GM12872 (cell line): ENCODE data around the gene CD177.
A peak's percentile ranks its signal among the peaks of the same experiment; 100 is the strongest.

Experiments
- TF ChIP-seq, protein P1 (sequence below): IDR thresholded peaks from 3 replicates; pipeline ENCODE4 v1.5.1; 2011; ENCODE audit warnings: low read depth, mild to moderate bottlenecking, low read length, moderate library complexity; ENCODE audit not compliant: insufficient read depth

Gene CD177, protein sequence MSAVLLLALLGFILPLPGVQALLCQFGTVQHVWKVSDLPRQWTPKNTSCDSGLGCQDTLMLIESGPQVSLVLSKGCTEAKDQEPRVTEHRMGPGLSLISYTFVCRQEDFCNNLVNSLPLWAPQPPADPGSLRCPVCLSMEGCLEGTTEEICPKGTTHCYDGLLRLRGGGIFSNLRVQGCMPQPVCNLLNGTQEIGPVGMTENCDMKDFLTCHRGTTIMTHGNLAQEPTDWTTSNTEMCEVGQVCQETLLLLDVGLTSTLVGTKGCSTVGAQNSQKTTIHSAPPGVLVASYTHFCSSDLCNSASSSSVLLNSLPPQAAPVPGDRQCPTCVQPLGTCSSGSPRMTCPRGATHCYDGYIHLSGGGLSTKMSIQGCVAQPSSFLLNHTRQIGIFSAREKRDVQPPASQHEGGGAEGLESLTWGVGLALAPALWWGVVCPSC

DNA sequence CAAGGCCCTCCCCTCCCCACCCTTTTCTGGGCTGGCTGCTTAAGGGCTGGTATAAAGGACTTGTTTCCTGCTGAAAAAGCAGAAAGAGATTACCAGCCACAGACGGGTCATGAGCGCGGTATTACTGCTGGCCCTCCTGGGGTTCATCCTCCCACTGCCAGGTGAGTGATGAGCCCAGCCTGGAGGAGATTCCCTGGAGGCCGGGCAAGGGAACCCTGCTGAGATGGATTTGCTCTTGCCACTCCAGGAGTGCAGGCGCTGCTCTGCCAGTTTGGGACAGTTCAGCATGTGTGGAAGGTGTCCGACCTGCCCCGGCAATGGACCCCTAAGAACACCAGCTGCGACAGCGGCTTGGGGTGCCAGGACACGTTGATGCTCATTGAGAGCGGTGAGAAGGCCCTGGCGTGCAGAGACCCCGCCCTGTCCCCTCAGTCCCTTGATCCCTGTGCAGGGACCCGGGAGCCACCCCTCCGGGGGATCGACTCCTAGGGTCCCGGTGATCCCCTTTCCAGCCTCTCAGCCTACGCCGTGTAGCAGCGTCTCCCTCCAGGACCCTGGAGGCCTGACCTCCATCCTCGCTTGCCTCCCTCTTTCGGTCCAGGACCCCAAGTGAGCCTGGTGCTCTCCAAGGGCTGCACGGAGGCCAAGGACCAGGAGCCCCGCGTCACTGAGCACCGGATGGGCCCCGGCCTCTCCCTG lies at the start of gene CD177:
Gene CD177 (plus strand): TSS at position 81 of the 699 bp plus-strand sequence. CDS start 29 bp downstream, at position 110.
- TF ChIP-seq, protein P1, sequence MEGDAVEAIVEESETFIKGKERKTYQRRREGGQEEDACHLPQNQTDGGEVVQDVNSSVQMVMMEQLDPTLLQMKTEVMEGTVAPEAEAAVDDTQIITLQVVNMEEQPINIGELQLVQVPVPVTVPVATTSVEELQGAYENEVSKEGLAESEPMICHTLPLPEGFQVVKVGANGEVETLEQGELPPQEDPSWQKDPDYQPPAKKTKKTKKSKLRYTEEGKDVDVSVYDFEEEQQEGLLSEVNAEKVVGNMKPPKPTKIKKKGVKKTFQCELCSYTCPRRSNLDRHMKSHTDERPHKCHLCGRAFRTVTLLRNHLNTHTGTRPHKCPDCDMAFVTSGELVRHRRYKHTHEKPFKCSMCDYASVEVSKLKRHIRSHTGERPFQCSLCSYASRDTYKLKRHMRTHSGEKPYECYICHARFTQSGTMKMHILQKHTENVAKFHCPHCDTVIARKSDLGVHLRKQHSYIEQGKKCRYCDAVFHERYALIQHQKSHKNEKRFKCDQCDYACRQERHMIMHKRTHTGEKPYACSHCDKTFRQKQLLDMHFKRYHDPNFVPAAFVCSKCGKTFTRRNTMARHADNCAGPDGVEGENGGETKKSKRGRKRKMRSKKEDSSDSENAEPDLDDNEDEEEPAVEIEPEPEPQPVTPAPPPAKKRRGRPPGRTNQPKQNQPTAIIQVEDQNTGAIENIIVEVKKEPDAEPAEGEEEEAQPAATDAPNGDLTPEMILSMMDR = no peak

DNA sequence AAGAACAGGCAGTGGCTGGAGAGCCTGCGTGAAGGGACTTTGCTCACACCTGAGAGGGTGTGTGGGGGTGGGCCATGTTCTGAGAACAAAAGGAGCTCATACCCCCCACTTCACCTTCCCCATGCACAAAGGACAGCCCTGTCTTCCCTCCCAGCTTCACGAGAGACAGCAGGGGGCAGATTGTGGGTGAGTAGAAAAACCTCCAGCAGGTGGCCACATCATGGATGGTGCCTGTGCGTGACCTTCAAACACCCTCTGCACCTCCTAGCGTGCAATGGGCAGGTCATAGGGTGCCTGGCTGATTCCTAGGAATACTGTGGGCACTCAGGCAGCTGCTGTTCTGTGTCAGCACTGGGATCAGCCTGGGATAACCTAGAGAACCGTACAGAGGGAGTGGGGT lies 47.8 kb upstream of the CD177 start:
- TF ChIP-seq, protein P1 = peak; percentile 17; the same call in 1 of the 3 replicates

DNA sequence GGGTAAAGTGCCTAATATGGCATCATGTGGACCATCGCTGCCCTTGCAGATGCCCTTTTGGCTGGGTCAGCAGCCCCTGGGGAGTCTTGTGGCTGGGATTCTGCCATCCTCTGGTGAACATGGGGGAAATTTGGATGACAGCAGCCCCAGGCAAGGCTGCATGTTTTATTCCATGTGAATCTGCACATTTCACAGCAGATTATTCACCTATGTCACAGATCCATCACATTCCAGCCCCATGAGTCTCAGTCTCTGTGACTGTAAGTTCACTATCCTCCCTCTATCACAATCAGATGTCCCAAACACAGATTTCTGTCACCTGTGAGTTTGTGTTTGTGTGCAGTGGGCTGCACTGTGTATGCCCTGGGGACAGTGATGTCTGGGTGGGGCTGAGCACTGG lies 47.4 kb upstream of the CD177 start:
- TF ChIP-seq, protein P1 = no peak

DNA sequence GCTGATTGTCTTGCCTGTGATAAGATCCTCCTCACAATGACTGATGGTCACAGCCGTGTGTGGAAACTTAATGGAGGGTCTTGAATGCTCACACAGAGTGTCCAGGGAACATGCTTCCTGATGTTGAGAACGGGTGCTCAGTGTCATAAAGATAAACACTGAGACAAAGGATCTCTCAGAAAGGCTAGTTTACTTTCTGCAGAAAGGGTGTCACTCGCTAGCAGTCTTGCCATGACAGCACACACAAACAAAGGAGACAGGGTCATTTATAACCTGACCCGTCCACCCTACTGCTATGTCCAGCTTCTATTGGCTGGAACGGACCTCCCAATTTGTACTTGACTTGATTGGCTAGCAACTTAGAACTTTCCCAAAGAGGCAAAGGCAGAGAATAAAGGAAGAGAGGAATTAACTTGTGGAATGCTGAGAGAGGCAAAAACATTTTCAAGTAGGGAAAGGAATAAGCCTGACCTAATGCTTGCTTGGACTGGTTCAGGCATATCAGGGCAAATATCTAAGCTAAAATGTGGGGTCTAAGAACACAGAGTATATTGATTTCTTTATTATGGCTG lies 45.2 kb upstream of the CD177 start:
- TF ChIP-seq, protein P1 = no peak

DNA sequence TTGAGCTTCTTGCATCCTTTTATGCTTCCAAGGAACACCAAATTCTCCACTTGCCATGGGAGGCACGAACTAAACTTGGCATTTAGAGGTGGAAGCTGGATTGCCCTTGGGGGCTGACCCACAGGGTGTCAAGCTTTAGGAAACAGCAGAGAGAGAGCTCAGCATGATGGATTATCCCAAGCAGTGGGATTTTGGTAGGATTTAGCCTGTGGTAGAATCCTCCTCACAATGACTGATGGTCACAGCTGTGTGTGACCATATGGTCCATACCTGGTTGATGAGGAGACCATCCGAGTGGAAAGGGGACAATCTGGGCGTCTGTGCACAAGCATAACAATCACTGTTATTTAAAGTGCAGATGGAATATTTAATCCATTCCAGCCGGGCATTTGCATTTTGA lies 44.0 kb upstream of the CD177 start:
- TF ChIP-seq, protein P1 = no peak

DNA sequence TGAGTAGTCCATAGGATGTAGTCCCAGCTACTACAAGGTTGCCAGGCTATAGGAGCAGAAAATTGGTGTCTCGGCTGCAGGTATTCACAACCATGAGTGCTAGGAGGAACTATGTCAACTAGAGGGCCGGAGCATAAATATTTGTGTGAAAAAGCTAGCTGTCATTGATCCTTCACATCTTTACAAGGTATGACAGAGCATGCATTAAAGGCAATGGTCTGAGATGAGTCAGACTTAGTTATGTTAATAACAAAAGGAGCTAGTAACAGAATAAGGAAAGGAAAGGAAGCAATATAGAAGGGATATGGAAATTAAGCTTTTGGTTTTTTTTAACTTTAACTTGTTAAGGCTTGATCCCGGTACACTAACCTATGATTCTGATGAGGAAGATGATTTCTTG lies 43.3 kb upstream of the CD177 start:
- TF ChIP-seq, protein P1 = no peak

DNA sequence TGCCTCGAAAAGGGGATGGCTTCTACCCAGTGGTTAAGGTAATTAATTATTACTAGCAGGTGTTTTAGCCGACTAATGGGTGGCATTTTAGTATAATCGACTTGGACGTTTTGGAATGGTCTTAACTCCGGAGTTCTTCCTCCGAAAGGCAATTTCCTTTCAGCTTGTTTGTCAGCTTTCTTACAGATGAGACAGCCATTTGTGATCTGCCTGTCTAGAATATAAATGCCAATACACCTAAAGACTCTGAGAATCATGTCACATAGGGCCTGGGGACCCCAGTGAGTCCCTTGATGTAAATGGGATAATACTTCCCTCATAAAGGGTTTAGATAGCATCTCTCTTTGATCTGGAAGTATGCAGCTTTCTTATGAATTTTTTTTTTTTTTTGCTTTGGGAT lies 42.2 kb upstream of the CD177 start:
- TF ChIP-seq, protein P1 = no peak
